ENCODE measurements around the gene EHD4.

Gene EHD4

DNA sequence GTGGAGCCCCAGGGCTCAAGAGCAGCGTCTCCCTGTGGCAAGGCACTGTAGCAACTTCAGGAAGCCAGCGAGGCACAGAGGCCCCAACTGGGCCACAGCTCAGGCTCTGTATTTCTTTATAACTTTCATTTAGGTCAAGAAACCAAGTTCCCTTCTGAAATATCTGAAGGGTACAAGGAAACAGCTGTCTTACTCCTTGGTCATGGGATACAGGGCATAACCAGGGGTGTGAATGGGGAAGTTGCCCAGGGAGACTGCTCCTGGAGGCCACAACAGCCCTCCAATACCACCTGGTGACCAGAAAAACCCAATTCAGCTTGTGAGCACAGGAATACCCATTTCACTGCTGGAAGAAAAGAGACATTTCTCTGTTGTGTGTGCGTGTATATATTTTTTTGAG lies 65.2 kb downstream of the EHD4 start:
- Histone ChIP-seq H3K4me3 (ENCODE audit: low read length) (no peak overlapping the region), H3K36me3 (ENCODE audit: control insufficient read depth, insufficient read depth, low read length, severe bottlenecking) (peaks cover 14% of the 10 kb centered on the region), H3K4me1 (ENCODE audit: control insufficient read depth, insufficient read depth, low read length) (peaks cover 7% of the 10 kb centered on the region), H3K9me3 (ENCODE audit: control insufficient read depth, low read length) (peaks cover 4% of the 10 kb centered on the region), H3K9ac (ENCODE audit: low read length) (no peak overlapping the region), H3K27me3 (replicated peaks; ENCODE audit: control insufficient read depth, insufficient read depth, low read length) (no peaks in the 10 kb centered on the region)
- no peak for DNase-seq (ENCODE audit: low read depth)

DNA sequence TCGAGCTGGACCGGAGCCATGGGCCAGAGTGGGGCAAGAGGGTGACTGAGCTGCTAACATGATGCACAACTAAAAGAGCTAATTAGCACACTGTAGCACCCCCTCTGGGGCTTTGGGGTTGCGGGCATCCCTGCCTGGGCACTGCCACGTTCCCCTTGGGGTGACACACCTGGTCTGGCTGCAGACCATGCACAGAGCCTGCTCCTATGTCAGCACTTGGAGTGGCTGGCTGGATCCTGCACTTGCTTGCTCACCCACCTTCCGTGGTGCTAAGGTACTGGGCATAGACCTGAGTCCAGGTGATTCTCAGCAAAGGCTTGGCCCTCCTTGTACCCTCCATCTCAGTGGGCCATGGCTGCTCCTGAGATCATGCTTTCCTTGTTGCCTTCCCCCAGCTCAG lies 65.7 kb downstream of the EHD4 start:
- Histone ChIP-seq H3K4me1 (ENCODE audit: control insufficient read depth, insufficient read depth, low read length) (peaks cover 7% of the 10 kb centered on the region), H3K9me3 (ENCODE audit: control insufficient read depth, low read length) (peaks cover 4% of the 10 kb centered on the region), H3K9ac (ENCODE audit: low read length) (no peak overlapping the region), H3K27me3 (replicated peaks; ENCODE audit: control insufficient read depth, insufficient read depth, low read length) (no peaks in the 10 kb centered on the region), H3K4me3 (ENCODE audit: low read length) (no peak overlapping the region), H3K36me3 (ENCODE audit: control insufficient read depth, insufficient read depth, low read length, severe bottlenecking) (peaks cover 14% of the 10 kb centered on the region)
- DNase-seq (ENCODE audit: low read depth), result no peak

DNA sequence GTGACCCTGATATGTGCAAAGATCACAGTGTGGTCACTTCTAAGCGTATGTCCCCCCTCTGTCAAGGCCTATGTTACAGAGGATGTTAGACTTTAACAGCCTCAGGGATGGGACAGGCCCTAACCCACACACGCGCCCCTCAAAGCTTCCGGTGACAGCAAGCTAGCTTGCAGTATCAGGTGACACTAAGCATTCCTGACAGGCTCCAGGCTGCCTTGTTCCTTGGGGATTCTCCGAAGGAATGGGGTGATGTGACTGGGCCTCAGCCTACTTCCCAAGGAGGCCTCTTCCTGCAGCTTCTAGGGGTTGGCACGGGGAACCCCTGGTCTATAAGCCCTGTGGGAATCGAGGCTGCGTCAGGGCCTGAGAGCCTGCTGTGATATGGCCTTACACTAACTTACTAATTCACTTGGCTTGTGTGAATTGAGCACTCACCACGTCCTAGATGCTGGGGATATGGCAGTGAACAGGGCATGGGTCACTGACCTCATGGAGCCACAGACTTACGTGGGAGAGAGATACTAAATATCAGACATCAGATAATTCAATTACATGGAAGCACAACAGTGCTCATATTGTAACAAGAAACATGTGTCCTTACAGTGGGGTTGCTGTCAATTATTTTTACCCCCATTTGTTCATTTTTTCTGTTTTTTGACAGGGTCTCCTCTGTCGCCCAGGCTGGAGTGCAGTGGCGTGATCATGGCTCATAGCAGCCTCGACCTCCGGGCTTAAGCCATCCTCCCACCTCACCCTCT lies 67.1 kb downstream of the EHD4 start:
- H3K4me3 ChIP-seq (ENCODE audit: low read length), result no peak overlapping the region
- DNase-seq (ENCODE audit: low read depth), result no peak
- H3K36me3 ChIP-seq (ENCODE audit: control insufficient read depth, insufficient read depth, low read length, severe bottlenecking), result peaks cover 14% of the 10 kb centered on the region
- H3K4me1 ChIP-seq (ENCODE audit: control insufficient read depth, insufficient read depth, low read length), result peaks cover 7% of the 10 kb centered on the region
- H3K27me3 ChIP-seq (replicated peaks; ENCODE audit: control insufficient read depth, insufficient read depth, low read length), result no peaks in the 10 kb centered on the region
- H3K9me3 ChIP-seq (ENCODE audit: control insufficient read depth, low read length), result peaks cover 4% of the 10 kb centered on the region
- H3K9ac ChIP-seq (ENCODE audit: low read length), result no peak overlapping the region

DNA sequence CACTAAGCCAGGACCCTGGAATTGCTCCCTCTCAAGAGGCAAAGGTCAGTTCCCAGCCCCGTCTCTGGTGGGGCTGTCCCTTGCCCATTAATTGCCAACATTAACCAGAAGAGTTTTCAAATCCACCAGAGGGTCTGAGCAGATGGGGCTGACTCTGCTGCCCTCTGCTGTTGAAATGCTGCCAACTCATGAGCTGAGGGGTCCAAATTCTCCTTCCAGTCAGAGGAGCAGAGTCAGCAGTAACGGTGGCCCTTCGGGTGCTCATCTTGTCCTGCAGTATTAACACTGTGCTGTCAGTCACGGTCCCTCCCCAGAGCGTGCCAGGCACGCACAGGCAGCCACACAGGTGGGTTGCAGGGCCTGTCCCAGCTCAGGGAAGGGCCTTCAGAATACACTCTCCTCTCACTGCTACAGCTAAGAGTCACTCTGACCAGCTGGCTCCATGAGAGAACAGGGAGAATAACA lies 67.8 kb downstream of the EHD4 start:
- peak; percentile 78 for DNase-seq (ENCODE audit: low read depth)
- Histone ChIP-seq H3K27me3 (replicated peaks; ENCODE audit: control insufficient read depth, insufficient read depth, low read length) (no peaks in the 10 kb centered on the region), H3K9me3 (ENCODE audit: control insufficient read depth, low read length) (peaks cover 4% of the 10 kb centered on the region), H3K9ac (ENCODE audit: low read length) (no peak overlapping the region), H3K36me3 (ENCODE audit: control insufficient read depth, insufficient read depth, low read length, severe bottlenecking) (peaks cover 13% of the 10 kb centered on the region), H3K4me3 (ENCODE audit: low read length) (no peak overlapping the region), H3K4me1 (ENCODE audit: control insufficient read depth, insufficient read depth, low read length) (peaks cover 7% of the 10 kb centered on the region)

DNA sequence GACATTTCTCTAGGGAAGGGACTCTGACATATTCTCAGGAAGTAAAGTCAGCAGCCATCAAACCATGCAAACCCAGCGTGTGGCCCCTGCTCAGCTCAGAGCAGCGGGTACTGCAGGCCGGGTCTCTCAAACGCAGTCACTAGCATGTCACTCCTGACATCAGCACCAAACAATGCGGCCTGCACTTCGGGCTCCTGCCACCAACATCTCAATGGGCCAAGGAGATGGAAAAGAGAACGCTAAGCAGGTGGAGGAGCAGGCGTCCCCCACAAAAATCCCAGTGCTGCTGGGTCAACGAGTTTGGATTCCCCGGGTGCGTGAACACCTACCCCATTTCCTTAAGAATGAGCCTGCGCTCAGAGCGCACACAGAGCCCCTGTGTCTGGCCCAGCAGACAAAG lies 68.6 kb downstream of the EHD4 start:
- DNase-seq (ENCODE audit: low read depth), result no peak
- Histone ChIP-seq H3K27me3 (replicated peaks; ENCODE audit: control insufficient read depth, insufficient read depth, low read length) (no peaks in the 10 kb centered on the region), H3K9ac (ENCODE audit: low read length) (no peak overlapping the region), H3K9me3 (ENCODE audit: control insufficient read depth, low read length) (peaks cover 4% of the 10 kb centered on the region), H3K4me3 (ENCODE audit: low read length) (no peak overlapping the region), H3K4me1 (ENCODE audit: control insufficient read depth, insufficient read depth, low read length) (peaks cover 7% of the 10 kb centered on the region), H3K36me3 (ENCODE audit: control insufficient read depth, insufficient read depth, low read length, severe bottlenecking) (peaks cover 9% of the 10 kb centered on the region)

DNA sequence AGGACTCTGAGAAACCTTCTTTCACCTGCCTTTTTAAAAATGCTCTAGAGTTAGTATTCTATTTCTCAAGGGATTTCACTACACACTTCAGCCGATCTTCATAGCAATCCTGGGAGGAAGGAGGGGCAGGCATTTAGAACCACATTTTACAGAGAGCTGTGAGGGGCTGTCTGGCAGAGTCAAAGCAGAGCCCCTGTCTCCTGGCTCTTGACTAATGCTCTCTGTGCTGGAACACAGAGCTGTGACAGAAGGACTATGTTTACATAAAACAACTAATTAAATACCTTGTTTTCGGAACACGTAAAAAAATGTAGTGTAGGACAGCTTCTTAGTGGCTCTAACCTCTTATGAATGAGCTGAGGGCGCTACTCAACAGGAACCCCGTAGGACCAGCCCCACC lies 70.9 kb downstream of the EHD4 start:
- no peaks in the 10 kb centered on the region for H3K27me3 ChIP-seq (replicated peaks; ENCODE audit: control insufficient read depth, insufficient read depth, low read length)
- H3K9ac ChIP-seq (ENCODE audit: low read length), result no peak overlapping the region
- peaks cover 6% of the 10 kb centered on the region for H3K36me3 ChIP-seq (ENCODE audit: control insufficient read depth, insufficient read depth, low read length, severe bottlenecking)
- DNase-seq (ENCODE audit: low read depth), result no peak
- H3K4me3 ChIP-seq (ENCODE audit: low read length), result no peak overlapping the region
- peaks cover 7% of the 10 kb centered on the region for H3K4me1 ChIP-seq (ENCODE audit: control insufficient read depth, insufficient read depth, low read length)
- H3K9me3 ChIP-seq (ENCODE audit: control insufficient read depth, low read length), result peaks cover 3% of the 10 kb centered on the region

DNA sequence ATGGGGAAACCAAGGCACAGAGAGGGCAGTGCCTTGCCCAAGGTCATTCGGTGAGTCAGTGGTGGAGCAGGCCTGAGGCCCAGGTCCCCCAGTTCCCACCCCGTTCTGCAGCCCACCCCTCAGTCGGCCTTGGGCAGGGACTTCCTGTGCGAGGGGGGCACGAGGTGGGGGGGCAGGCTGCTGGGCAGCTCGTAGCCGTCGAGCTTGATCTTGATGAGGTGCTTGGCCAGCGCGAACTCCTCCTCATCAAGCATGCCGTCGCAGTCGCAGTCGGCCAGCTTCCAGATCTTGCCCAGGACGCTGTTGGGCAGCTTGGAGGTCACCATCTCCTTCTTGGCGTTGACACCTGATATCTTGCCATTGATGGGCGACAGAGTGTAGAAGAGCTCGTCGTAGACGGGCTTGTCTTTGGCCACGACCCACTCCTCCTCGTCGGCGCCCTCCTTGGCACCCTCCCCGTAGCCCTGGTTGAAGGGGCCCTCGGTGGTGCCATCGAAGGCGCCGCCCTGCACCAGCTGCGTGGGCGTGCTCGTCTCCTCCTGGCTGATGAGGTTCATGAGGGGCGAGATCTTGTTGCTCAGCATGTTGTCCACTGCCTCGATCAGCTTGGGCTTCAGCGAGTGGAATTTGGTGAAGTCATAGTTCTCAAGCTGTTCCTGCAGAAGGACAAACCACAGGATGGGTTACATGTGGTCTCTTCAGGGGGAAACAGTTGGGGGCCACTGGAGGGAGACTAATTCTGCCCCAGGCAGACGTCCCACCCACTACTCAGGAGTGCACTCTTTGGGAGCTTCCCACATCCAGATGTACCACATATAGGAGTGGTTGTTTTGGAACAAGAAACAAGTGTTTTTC lies 71.6 kb downstream of the EHD4 start:
- H3K9me3 ChIP-seq (ENCODE audit: control insufficient read depth, low read length), result no peaks in the 10 kb centered on the region
- peaks cover 5% of the 10 kb centered on the region for H3K36me3 ChIP-seq (ENCODE audit: control insufficient read depth, insufficient read depth, low read length, severe bottlenecking)
- no peaks in the 10 kb centered on the region for H3K27me3 ChIP-seq (replicated peaks; ENCODE audit: control insufficient read depth, insufficient read depth, low read length)
- no peak overlapping the region for H3K9ac ChIP-seq (ENCODE audit: low read length)
- DNase-seq (ENCODE audit: low read depth), result no peak
- H3K4me1 ChIP-seq (ENCODE audit: control insufficient read depth, insufficient read depth, low read length), result peaks cover 7% of the 10 kb centered on the region
- no peak overlapping the region for H3K4me3 ChIP-seq (ENCODE audit: low read length)

DNA sequence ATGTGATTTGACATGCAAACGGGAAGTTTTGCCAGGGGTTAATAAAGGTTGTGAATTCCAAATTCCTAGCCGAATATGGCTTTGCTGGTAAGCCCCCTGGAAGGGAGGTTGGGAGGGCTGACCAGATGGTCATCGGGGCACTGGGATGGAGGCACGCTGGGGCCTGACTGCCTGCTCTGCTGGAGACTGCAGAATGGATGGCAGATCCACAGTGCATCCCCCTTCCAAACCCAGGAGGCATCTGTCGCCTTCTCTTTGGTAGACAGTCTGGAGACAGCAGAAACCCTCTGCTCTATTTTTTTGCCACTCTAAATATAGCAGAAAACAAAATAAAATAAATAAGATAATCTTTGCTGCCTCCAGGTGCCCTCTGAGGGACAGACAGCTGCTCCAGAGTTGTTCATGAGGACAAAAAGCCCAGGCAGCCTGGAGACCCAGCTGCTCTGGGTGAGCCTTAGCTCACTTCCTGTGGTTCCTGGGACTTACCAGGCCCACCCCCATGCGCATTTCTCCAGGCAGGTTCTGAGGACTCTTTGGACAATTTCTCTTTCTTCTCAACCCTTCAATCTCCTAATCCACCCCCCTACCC lies 72.4 kb downstream of the EHD4 start:
- Histone ChIP-seq H3K9me3 (ENCODE audit: control insufficient read depth, low read length) (no peaks in the 10 kb centered on the region), H3K27me3 (replicated peaks; ENCODE audit: control insufficient read depth, insufficient read depth, low read length) (no peaks in the 10 kb centered on the region), H3K9ac (ENCODE audit: low read length) (no peak overlapping the region), H3K36me3 (ENCODE audit: control insufficient read depth, insufficient read depth, low read length, severe bottlenecking) (peaks cover 5% of the 10 kb centered on the region), H3K4me1 (ENCODE audit: control insufficient read depth, insufficient read depth, low read length) (peaks cover 5% of the 10 kb centered on the region), H3K4me3 (ENCODE audit: low read length) (no peak overlapping the region)
- DNase-seq (ENCODE audit: low read depth), result no peak

DNA sequence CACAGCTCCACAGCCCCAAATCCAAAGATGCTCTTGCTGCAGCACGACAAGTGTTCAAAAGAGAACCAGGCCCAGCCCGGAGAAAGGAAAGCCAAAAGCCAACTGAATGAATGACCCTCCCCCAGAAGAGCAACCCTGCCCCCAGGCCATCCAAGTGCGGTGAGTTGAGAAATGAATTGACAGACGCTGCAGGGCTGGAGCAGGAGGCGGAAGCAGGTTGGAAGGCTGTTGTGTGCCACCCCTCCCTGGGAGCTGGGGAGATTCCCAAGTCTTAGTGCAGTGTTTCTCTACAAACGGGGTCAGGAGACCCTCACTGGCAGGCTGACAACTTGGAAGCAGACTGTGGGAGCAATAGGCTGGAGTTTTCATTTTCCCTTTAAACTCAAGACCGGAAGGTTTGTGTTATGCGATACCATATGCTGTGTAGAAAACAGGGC lies 75.0 kb downstream of the EHD4 start:
- H3K27me3 ChIP-seq (replicated peaks; ENCODE audit: control insufficient read depth, insufficient read depth, low read length), result peaks cover 6% of the 10 kb centered on the region
- DNase-seq (ENCODE audit: low read depth), result no peak
- H3K9ac ChIP-seq (ENCODE audit: low read length), result no peak overlapping the region
- no peaks in the 10 kb centered on the region for H3K9me3 ChIP-seq (ENCODE audit: control insufficient read depth, low read length)
- H3K4me3 ChIP-seq (ENCODE audit: low read length), result no peak overlapping the region
- peaks cover 5% of the 10 kb centered on the region for H3K36me3 ChIP-seq (ENCODE audit: control insufficient read depth, insufficient read depth, low read length, severe bottlenecking)
- peaks cover 10% of the 10 kb centered on the region for H3K4me1 ChIP-seq (ENCODE audit: control insufficient read depth, insufficient read depth, low read length)

DNA sequence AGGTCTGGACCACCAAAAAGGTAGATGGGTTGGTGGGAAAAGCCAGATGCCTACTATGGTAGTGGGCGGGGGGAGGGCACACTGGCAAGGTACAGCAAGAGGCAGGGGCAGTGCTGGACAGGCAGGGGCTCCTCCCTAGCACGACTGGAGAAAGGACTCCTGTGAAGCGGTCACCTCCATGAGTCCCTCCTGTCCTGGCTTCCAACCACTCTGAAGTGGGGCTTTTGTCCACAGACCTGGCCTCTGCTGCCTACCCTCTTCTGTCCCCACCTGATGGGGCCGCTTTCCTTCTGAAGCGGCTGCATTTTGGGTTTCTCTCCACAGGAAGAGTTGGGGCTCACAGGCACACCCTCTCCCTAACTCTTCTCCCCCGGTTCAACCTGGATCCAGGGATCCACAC lies 75.8 kb downstream of the EHD4 start:
- Histone ChIP-seq H3K9ac (ENCODE audit: low read length) (no peak overlapping the region), H3K36me3 (ENCODE audit: control insufficient read depth, insufficient read depth, low read length, severe bottlenecking) (peaks cover 5% of the 10 kb centered on the region), H3K9me3 (ENCODE audit: control insufficient read depth, low read length) (no peaks in the 10 kb centered on the region), H3K4me3 (ENCODE audit: low read length) (no peak overlapping the region), H3K4me1 (ENCODE audit: control insufficient read depth, insufficient read depth, low read length) (peaks cover 10% of the 10 kb centered on the region), H3K27me3 (replicated peaks; ENCODE audit: control insufficient read depth, insufficient read depth, low read length) (peaks cover 6% of the 10 kb centered on the region)
- DNase-seq (ENCODE audit: low read depth), result no peak

DNA sequence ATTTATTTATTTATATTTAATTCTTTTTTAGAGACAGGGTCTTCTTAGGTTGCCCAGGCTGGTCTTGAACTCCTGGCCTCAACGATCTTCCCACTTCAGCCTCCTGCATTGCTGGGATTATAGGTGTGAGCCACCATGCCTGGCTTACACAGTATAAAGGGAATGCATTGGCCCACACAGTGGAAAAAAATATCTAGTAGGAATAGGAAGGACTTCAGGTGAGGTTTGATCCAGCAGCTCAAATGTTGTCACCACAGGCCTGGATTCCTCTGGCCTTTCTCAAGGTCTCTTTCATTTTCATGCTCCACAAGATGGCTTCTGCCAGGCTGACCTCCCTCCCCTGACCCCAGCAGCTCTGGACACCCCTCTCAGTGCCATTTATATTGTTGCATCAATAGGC lies 76.4 kb downstream of the EHD4 start:
- Histone ChIP-seq H3K4me3 (ENCODE audit: low read length) (no peak overlapping the region), H3K9ac (ENCODE audit: low read length) (no peak overlapping the region), H3K36me3 (ENCODE audit: control insufficient read depth, insufficient read depth, low read length, severe bottlenecking) (peaks cover 5% of the 10 kb centered on the region), H3K4me1 (ENCODE audit: control insufficient read depth, insufficient read depth, low read length) (peaks cover 10% of the 10 kb centered on the region), H3K9me3 (ENCODE audit: control insufficient read depth, low read length) (no peaks in the 10 kb centered on the region), H3K27me3 (replicated peaks; ENCODE audit: control insufficient read depth, insufficient read depth, low read length) (peaks cover 10% of the 10 kb centered on the region)
- no peak for DNase-seq (ENCODE audit: low read depth)
